NCI-H345 treated with DMSO at 0.1 percent for 48 hours (cell line): Measurements from ENCODE around the gene PLEKHG4B.
A peak's percentile ranks its signal among the peaks of the same experiment; 100 is the strongest.

Source experiments
- DNase-seq: peaks from one replicate; lab custom pipeline; 2025; ENCODE audit not compliant: unreplicated experiment; lab: John Stamatoyannopoulos, UW

Gene PLEKHG4B

DNA sequence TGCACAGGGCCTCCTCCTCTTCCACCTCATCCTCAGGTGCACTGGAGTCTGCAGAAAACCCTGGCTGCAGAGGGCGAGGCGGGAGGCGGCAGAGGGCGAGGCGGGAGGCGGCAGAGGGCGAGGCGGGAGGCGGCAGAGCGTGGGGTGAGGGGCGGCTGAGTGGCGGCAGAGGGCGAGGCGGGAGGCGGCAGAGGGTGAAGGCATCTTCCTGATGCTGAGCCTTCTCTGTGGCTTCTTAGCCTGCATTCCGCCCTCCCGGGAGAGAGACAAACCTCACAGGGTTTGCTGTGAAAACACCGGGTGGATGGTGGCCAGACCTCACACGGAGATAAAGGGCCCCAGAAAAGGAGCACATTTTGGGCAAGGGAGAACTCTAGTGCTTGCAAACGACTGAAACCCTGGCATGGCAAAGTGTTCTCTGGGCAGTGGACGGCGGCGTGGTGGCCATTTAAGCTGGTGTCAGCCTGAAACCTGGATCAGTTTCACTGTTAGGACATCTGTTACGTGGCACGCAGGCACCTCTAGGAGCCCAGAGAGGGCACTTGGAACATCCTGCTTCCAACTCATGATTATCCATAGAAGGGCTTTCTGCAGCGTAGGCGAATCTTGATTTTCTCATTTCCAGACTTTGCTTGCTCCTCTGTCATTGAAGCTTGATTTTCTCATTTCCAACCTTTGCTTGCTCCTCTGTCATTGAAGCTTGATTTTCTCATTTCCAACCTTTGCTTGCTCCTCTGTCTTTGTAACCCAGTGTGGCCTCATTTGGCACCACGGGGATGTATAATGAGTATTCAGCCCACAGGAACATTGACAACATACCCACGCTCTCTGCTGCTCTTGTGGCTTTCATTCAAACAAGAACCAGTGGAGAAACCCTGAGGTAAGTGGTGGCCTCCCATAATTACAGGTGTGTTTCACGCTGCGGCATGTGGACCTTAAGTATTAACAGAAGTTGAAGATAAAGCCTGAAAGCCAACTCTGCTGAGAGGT lies 16.3 kb upstream of the PLEKHG4B start:
- no peak for DNase-seq

GRCh38 chr5:76358-77169 lies 15.4 kb upstream of the PLEKHG4B start:
- no peak for DNase-seq

DNA sequence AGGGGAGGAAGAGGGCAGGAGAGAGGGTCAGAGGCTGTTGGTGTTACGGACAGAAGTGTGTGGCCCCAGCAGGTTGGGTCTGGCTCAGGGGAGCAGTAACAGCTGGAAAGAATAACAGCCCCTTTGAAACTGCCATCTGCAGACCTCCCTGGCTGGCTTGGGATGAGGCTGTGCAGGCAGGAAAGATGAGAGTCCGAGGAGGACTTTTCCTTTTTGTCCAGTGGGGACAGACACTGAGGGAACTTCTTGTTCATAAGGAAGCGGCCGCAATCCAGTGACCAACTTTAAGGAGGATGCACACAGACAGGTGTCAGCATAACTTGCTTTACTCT lies 14.8 kb upstream of the PLEKHG4B start:
- no peak for DNase-seq

DNA sequence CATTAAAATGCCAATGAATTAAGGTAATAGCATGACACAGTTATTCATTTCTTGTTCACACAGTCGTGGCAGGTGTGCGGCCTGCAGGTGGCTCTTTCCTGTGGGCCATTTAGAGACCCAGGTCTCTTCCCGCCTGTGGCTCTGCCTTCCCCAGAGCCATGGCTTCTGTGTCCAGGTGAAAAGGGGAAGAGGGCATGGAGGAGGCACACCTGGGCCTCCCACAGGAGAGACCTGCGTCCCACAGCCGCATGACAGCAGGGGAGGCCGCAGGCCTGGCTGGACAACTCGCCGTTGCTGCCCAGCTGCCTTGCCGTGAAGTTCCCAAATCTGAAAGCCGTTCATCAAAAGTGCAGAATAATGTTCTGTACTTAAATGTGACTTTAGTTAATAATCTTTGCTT lies 14.4 kb upstream of the PLEKHG4B start:
- DNase-seq: no peak

DNA sequence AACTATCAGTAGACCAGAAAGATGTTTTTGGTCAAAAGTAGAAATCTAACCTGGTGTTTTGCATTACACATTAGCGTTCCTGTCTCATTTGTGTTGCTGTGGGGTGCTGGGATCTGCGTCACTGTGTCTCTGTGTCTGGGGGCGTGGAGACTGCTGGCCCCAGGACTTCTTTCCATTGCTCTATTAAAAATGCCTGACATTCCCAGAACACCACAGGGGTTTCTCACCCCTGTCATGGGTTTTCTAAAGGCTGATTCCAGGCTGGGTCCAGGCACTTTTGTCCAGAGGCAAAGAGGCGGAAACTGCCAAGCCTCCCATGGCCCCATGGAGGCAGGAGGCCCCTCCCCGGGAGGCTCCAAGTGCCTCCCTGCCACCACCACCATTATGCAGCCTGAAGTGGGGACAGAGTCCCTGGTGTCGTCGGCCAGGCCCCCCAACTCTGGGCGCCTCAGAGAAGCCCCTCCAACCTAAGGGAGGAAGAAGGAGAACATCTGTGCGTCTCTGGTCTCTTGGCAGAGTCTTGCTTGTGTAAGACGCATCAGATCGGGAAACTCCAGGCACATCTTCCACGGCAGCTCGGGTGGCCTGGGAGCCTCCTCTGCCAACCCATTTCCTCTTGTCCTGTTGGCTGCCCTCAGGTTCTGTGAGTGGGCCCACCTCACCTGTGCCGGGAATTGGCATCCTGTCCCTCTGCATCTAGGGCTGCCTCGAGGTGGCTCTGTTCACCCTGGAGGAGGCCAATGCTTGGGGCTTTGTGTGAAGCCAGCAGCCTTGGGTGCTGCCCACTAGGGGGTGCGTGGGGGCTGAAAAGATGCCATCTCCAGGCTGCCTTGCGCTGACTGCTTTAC lies 13.8 kb upstream of the PLEKHG4B start:
- DNase-seq: peak; percentile 14

DNA sequence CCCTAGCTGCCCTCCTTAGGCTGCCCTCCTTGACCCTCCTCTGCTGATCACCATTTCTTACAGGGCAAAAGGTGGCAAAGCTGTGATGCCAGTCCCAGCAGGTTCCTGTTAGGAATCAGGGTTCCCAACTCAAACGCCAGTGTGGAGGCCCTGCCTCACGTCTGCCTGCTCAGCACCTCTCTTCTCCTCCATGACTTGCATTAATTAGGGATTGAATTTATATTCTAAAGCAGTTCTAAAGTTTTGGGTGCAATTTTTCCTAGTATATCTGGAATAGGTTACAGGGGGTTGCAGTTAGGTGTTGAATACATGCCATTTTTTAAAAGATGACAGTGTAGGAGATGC lies 13.2 kb upstream of the PLEKHG4B start:
- no peak for DNase-seq

DNA sequence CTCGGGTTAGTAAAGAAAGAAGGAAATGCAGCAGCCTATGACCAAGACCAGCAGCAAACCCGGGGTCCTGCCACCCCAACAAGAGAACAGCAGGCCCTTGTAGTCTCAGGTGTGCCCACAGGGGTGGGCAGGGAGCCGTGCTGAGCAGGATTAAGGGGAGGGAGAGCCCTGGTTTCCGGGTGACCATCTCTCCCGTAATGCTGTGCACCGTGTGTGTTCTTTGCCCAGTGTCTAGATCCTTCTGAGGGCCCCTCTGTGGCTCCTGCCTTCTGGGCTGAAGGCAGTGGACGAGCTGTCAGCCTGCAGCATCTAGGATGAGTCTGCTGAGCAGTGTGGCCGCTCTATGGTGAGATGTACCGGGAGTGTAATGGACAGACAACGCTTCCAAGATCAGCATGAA lies 12.7 kb upstream of the PLEKHG4B start:
- no peak for DNase-seq

DNA sequence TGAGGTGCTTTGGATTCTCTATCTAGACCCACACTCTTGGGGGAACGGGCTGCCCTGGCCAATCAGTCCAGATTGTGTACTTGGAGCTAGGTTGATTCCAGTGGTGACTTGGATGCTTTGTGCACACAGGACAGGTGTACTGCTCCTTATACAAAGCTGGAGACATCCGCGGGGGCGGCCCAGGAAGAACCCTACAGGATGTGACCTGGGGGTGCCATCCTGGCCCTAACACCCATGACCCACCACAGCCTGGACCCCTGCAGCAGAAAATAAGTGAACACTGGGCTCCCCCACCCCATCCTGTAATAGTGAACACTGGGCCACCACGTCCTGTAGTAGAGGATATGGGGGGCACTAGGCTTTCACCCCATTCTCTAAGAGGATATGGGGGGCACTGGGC lies 12.1 kb upstream of the PLEKHG4B start:
- no peak for DNase-seq

GRCh38 chr5:81391-82021 lies 10.5 kb upstream of the PLEKHG4B start:
- peak; percentile 20 for DNase-seq

DNA sequence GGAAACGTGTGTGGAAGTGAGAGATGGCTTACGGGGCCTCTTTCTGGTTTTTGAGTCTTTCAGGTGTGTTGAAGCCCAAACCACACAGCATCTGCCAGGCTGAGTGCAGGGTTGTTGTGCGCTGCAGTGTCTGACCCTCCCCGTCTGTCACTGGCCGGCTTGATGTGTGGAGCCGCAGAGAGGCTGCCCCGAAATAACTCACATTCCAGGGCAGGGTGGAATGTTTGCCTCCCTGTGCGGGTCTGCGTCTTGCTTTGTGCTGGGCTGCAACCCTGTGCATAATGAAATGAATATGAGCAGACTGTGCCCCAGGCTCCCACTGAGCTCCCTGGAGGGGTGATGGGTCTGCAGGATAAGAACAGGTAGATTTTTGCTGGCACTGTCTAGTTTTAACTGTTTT lies 9.9 kb upstream of the PLEKHG4B start:
- no peak for DNase-seq

DNA sequence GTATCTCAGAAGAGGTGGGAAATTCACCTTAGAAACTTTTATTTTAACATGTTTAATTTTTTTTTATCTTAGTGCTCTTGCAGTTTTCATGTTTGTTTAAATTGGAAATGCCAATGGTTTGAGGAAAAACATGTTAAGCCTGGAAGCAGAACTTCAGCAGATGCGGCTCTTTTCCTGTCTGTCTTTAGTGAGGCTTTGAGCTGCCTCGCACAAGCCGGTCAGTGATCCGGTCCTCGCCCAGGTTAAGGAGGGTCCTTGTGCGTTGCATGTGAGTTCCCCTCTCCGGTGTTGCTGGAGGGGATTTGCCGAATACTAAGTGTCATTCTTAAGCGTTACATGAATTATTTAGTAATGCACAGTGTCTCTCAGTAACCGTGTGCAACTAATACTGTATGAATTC lies 9.4 kb upstream of the PLEKHG4B start:
- DNase-seq: no peak

GRCh38 chr5:83029-83428 lies 8.9 kb upstream of the PLEKHG4B start:
- no peak for DNase-seq

- no peak for DNase-seq
These were observed 6.5 kb upstream of the PLEKHG4B start for GRCh38 chr5:85334-85995.

DNA sequence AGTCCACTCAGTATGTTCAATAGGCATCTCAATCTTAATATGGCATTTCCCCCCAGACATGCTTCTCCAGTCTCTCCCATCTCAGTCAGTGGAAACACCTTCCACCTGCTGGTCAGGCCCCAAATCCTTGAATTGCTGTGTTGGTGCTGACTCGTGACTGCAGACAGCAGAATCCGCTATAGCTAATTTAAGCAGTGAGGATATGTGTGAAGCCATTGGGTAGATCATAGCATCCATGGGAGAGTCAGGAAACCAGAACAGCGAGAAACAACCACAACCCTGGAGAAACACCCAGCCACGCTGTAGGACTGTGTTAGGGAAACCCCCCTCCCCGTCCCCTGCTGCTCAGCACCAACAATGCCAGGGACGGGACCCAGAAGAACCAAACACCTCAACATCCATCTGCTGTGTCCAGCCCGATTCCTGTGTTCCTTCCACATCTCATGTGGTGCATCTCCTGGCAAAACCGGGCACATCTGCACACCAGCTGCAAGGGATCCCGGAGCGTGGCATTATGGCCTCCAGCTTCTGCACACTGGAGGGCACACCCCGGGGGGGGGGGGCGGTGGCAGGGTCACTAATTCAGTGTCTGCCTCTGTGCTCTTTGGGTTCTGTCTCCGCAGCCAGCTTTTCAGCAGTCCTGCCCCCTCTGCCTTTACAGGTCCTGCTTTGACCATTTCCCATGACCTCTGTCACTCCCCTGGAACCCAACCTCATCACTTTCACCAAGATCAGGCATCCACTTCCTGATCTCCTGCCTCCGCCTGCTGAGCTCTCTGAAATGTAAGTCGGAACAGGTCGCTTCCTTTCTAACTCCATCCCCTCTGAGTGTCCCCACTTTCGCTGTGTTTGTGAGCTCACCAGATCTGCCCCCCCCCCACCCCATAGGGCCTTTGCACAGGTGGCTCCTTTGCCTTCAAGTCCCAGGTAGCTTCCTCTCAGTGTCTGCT lies 2.4 kb upstream of the PLEKHG4B start:
- DNase-seq: no peak

- peak; percentile 33 for DNase-seq
These were observed 1.1 kb upstream of the PLEKHG4B start for GRCh38 chr5:90590-91547.

DNA sequence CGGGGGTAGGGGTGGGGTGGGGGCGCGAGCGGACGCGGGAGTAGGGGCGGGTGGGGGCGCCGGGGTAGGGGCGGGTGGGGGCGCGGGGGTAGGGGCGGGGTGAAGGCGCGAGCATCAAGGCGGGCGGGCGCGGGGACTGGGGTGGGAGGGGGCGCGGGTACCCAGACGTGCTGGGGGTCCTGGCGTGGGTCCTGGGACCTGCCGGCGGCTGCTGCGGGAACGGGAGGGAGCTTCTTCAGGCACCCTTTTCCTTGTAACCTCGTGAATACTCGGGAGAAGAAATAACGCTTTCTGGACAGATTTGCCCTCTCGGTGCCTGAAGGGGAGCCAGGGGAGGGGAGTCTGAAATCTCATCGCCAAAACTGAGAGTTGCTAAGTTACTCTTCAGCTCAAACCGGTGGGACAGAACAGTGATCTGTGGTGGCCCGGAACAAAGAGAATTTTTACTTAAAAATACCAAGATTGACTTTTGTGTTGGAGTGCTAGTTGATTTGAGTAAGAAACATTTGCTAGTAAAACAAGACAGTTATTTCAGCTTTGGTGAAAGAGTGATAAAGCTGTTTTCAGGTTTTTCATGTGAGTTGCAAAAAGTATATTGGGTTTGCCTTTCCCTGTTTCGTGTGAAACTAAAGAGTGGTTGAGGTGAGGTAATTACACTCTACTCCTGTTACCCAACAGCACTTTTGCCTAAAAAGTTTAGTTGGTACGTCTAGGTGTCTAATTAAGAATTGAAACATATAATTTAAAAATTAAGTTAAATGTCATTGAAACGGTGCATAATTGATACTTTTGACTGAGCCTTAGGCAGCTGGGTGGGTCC lies 643 bp downstream of the PLEKHG4B start:
- no peak for DNase-seq
